ENCODE results near the gene KRT85.
"Not testable (repeated sequence)": the region's sequence is repeated elsewhere in the genome, so short reads cannot be mapped to it uniquely, and the experiment has no call there.

KRT85 gene

GRCh38 chr12:52366738-52367485, at the start of gene KRT85:
Gene KRT85 (minus strand): TSS chr12:52367481. CDS start chr12:52367405, 76 bp downstream.
- no peak for TF ChIP-seq Cebpa-rat (IDR thresholded peaks at IDR 0.05)
- H3K4me2 ChIP-seq, result no peak within 1 kb of the TSS

GRCh38 chr12:52416795-52417194, 49.5 kb upstream of the KRT85 start:
- no peak overlapping the region for H3K4me3 ChIP-seq
- no peak overlapping the region for H3K27ac ChIP-seq
- no peaks in the 10 kb centered on the region for H4K20me1 ChIP-seq
- no peaks in the 10 kb centered on the region for H3K27me3 ChIP-seq
- H3K4me2 ChIP-seq, result no peak overlapping the region
- no peaks in the 10 kb centered on the region for H3K9me3 ChIP-seq
- H3K9ac ChIP-seq, result no peak overlapping the region
- TF ChIP-seq Cebpa-rat (IDR thresholded peaks at IDR 0.05), result no peak
- H3K36me3 ChIP-seq, result no peaks in the 10 kb centered on the region
- H3K4me1 ChIP-seq, result peaks cover 15% of the 10 kb centered on the region

More at GRCh38 chr12:52366738-52367485, at the start of gene KRT85:
- Histone ChIP-seq H3K4me3 (no peak within 1 kb of the TSS), H3K36me3 (no peaks in the 10 kb centered on the region), H3K27me3 (no peaks in the 10 kb centered on the region), H3K9ac (no peak within 1 kb of the TSS), H3K27ac (no peak within 1 kb of the TSS), H4K20me1 (no peaks in the 10 kb centered on the region), H3K4me1 (peaks cover 5% of the 10 kb centered on the region; the same call in 1 of the 2 replicates), H3K9me3 (no peaks in the 10 kb centered on the region)

GRCh38 chr12:52415870-52416750, 48.8 kb upstream of the KRT85 start:
- no peak overlapping the region for H3K4me3 ChIP-seq
- no peak overlapping the region for H3K27ac ChIP-seq
- H3K27me3 ChIP-seq, result no peaks in the 10 kb centered on the region
- H4K20me1 ChIP-seq, result no peaks in the 10 kb centered on the region
- no peak overlapping the region for H3K9ac ChIP-seq
- no peak for TF ChIP-seq Cebpa-rat (IDR thresholded peaks at IDR 0.05)
- H3K4me1 ChIP-seq, result peaks cover 15% of the 10 kb centered on the region
- no peak overlapping the region for H3K4me2 ChIP-seq
- H3K9me3 ChIP-seq, result no peaks in the 10 kb centered on the region
- H3K36me3 ChIP-seq, result no peaks in the 10 kb centered on the region

- Histone ChIP-seq H3K9ac (no peak overlapping the region), H3K4me3 (no peak overlapping the region), H3K36me3 (no peaks in the 10 kb centered on the region), H3K27ac (no peak overlapping the region), H3K9me3 (no peaks in the 10 kb centered on the region), H3K4me1 (peaks cover 13% of the 10 kb centered on the region), H3K27me3 (no peaks in the 10 kb centered on the region), H4K20me1 (no peaks in the 10 kb centered on the region), H3K4me2 (no peak overlapping the region)
- TF ChIP-seq Cebpa-rat (IDR thresholded peaks at IDR 0.05), result no peak
Measured at GRCh38 chr12:52414936-52415335, 47.7 kb upstream of the KRT85 start.

- no peak for TF ChIP-seq Cebpa-rat (IDR thresholded peaks at IDR 0.05)
- Histone ChIP-seq H3K4me3 (no peak overlapping the region), H3K27ac (no peak overlapping the region), H3K9ac (no peak overlapping the region), H3K27me3 (no peaks in the 10 kb centered on the region), H3K36me3 (no peaks in the 10 kb centered on the region), H3K4me2 (no peak overlapping the region), H3K9me3 (no peaks in the 10 kb centered on the region), H4K20me1 (no peaks in the 10 kb centered on the region), H3K4me1 (peaks cover 6% of the 10 kb centered on the region; the same call in 1 of the 2 replicates)
Measured at GRCh38 chr12:52413782-52414345, 46.6 kb upstream of the KRT85 start.

GRCh38 chr12:52413202-52413601, 45.9 kb upstream of the KRT85 start:
- no peak for TF ChIP-seq Cebpa-rat (IDR thresholded peaks at IDR 0.05)
- Histone ChIP-seq H3K9ac (no peak overlapping the region), H3K27ac (no peak overlapping the region), H3K27me3 (no peaks in the 10 kb centered on the region), H3K4me3 (no peak overlapping the region), H3K36me3 (no peaks in the 10 kb centered on the region), H4K20me1 (no peaks in the 10 kb centered on the region), H3K9me3 (no peaks in the 10 kb centered on the region), H3K4me2 (no peak overlapping the region), H3K4me1 (peaks cover 6% of the 10 kb centered on the region; the same call in 1 of the 2 replicates)

- H3K4me3 ChIP-seq, result no peak overlapping the region
- H3K4me2 ChIP-seq, result no peak overlapping the region
- H3K9ac ChIP-seq, result no peak overlapping the region
- no peaks in the 10 kb centered on the region for H3K9me3 ChIP-seq
- TF ChIP-seq Cebpa-rat (IDR thresholded peaks at IDR 0.05), result no peak
- H3K36me3 ChIP-seq, result no peaks in the 10 kb centered on the region
- H3K4me1 ChIP-seq, result peaks cover 6% of the 10 kb centered on the region; the same call in 1 of the 2 replicates
- H3K27me3 ChIP-seq, result no peaks in the 10 kb centered on the region
- no peaks in the 10 kb centered on the region for H4K20me1 ChIP-seq
- no peak overlapping the region for H3K27ac ChIP-seq
Measured at GRCh38 chr12:52411815-52412214, 44.5 kb upstream of the KRT85 start.

- H3K9me3 ChIP-seq, H3K4me1 ChIP-seq, H3K27me3 ChIP-seq: not testable (repeated sequence)
Measured at GRCh38 chr12:52410589-52411248, 43.4 kb upstream of the KRT85 start.

GRCh38 chr12:52407918-52408317, 40.6 kb upstream of the KRT85 start:
- Histone ChIP-seq H3K36me3 (no peaks in the 10 kb centered on the region), H3K27ac (no peak overlapping the region), H3K4me1 (no peaks in the 10 kb centered on the region), H3K4me2 (no peak overlapping the region), H4K20me1 (no peaks in the 10 kb centered on the region), H3K4me3 (no peak overlapping the region), H3K9ac (no peak overlapping the region), H3K27me3 (no peaks in the 10 kb centered on the region), H3K9me3 (no peaks in the 10 kb centered on the region)
- TF ChIP-seq Cebpa-rat (IDR thresholded peaks at IDR 0.05), result no peak

More at GRCh38 chr12:52410589-52411248, 43.4 kb upstream of the KRT85 start:
- not testable (repeated sequence) for H4K20me1 ChIP-seq, H3K9ac ChIP-seq, H3K4me2 ChIP-seq, H3K4me3 ChIP-seq, H3K27ac ChIP-seq, H3K36me3 ChIP-seq

Measured in BLaER1 (cell line).